ENCODE results near the gene PLEKHM2. TPM values are rescaled to one million over a fixed set of nuclear protein-coding genes. Genes with fewer than 3 reads are reported as not detected.

Gene PLEKHM2
- total RNA-seq, 1 donor from 2014 or later, result 105 TPM

- POLR2A ChIA-PET, result no interaction called here
- no peak for ATAC-seq (ENCODE audit: low read depth)
- Mint-ChIP-seq H3K4me3 (no peak overlapping the region), H3K27me3 (peaks cover 24% of the 10 kb centered on the region), H3K4me1 (peaks cover 14% of the 10 kb centered on the region), H3K9me3 (no peaks in the 10 kb centered on the region), H3K27ac (no peak overlapping the region), H3K36me3 (ENCODE audit: low read depth) (no peaks in the 10 kb centered on the region)
- CTCF ChIA-PET, result no interaction called here
- no peak for DNase-seq
- intact Hi-C loops (cut with micrococcal nuclease), result no loop called here
- no peak for TF ChIP-seq CTCF (IDR thresholded peaks at IDR 0.05)
Measured at GRCh38 chr1:15753776-15754175, 69.7 kb downstream of the PLEKHM2 start.

- H3K27me3 Mint-ChIP-seq, result peaks cover 26% of the 10 kb centered on the region
- CTCF ChIA-PET, result no interaction called here
- ATAC-seq (ENCODE audit: low read depth) (no peak), DNase-seq (no peak)
- POLR2A ChIA-PET, result no interaction called here
- no peak for TF ChIP-seq CTCF (IDR thresholded peaks at IDR 0.05)
- no peaks in the 10 kb centered on the region for H3K9me3 Mint-ChIP-seq
- no peak overlapping the region for H3K4me3 Mint-ChIP-seq
- peaks cover 18% of the 10 kb centered on the region for H3K4me1 Mint-ChIP-seq
- intact Hi-C loops (cut with micrococcal nuclease), result no loop called here
- H3K27ac Mint-ChIP-seq, result no peak overlapping the region
- H3K36me3 Mint-ChIP-seq (ENCODE audit: low read depth), result no peaks in the 10 kb centered on the region
Measured at GRCh38 chr1:15755021-15755645, 71.0 kb downstream of the PLEKHM2 start.

GRCh38 chr1:15755646-15756040, 71.5 kb downstream of the PLEKHM2 start:
- no peaks in the 10 kb centered on the region for H3K36me3 Mint-ChIP-seq (ENCODE audit: low read depth)
- intact Hi-C loops (cut with micrococcal nuclease), result no loop called here
- no peak for TF ChIP-seq CTCF (IDR thresholded peaks at IDR 0.05)
- CTCF ChIA-PET, result no interaction called here
- POLR2A ChIA-PET, result no interaction called here
- ATAC-seq (ENCODE audit: low read depth) (no peak), DNase-seq (no peak)
- H3K27me3 Mint-ChIP-seq, result peaks cover 28% of the 10 kb centered on the region
- H3K4me1 Mint-ChIP-seq, result peaks cover 18% of the 10 kb centered on the region
- no peak overlapping the region for H3K27ac Mint-ChIP-seq
- no peak overlapping the region for H3K4me3 Mint-ChIP-seq
- no peaks in the 10 kb centered on the region for H3K9me3 Mint-ChIP-seq

GRCh38 chr1:15756143-15757015, 72.3 kb downstream of the PLEKHM2 start:
- Mint-ChIP-seq H3K9me3 (no peaks in the 10 kb centered on the region), H3K4me3 (no peak overlapping the region), H3K27ac (no peak overlapping the region), H3K4me1 (peaks cover 18% of the 10 kb centered on the region), H3K36me3 (ENCODE audit: low read depth) (no peaks in the 10 kb centered on the region), H3K27me3 (peaks cover 33% of the 10 kb centered on the region)
- TF ChIP-seq CTCF (IDR thresholded peaks at IDR 0.05), result no peak
- ChIA-PET POLR2A (no interaction called here), CTCF (no interaction called here)
- no peak for ATAC-seq (ENCODE audit: low read depth)
- no peak for DNase-seq
- intact Hi-C loops (cut with micrococcal nuclease), result no loop called here

GRCh38 chr1:15757016-15757543, 73.0 kb downstream of the PLEKHM2 start:
- H3K27me3 Mint-ChIP-seq, result peaks cover 37% of the 10 kb centered on the region
- peak overlapping the region; percentile 32 for H3K4me3 Mint-ChIP-seq
- POLR2A ChIA-PET, result no interaction called here
- no peaks in the 10 kb centered on the region for H3K36me3 Mint-ChIP-seq (ENCODE audit: low read depth)
- CTCF ChIA-PET, result no interaction called here
- no peak for DNase-seq
- intact Hi-C loops (cut with micrococcal nuclease), result no loop called here
- H3K27ac Mint-ChIP-seq, result no peak overlapping the region
- peaks cover 18% of the 10 kb centered on the region for H3K4me1 Mint-ChIP-seq
- H3K9me3 Mint-ChIP-seq, result no peaks in the 10 kb centered on the region
- no peak for ATAC-seq (ENCODE audit: low read depth)
- TF ChIP-seq CTCF (IDR thresholded peaks at IDR 0.05), result no peak

All from activated B cell treated with CpG ODN at 0.5 μM for 24 hours (primary cell).